Adrenal gland (tissue), 12 donors: Measurements from ENCODE around the gene RANBP9. TPM values are rescaled to one million over a fixed set of nuclear protein-coding genes. Genes with fewer than 3 reads are reported as not detected.

Experiments
- DNase-seq, 7 donors: peaks; one replicate each; pipeline ENCODE4 v3.0.0-alpha.2; 2019 to 2020
- H3K27ac ChIP-seq, 5 donors: fragments of 200-600 bp; sonication (generic) in 4 of 5; 1 replicate in 3 of 5; 2 replicates in 2 of 5; pipeline versions ENCODE4 v1.5.1 to v1.8.0; 2016 to 2020; ENCODE audit warnings: mild to moderate bottlenecking in 1 of 5
- H3K27me3 ChIP-seq: fragments of 200-600 bp; 2 replicates; pipeline ENCODE4 v1.8.0; 2021
- H3K36me3 ChIP-seq, 2 donors: fragments of 200-600 bp; replicated peaks in 1 of 2; 1 replicate in 1 of 2; 2 replicates in 1 of 2; pipeline versions ENCODE4 v1.5.1 to v1.8.0; 2018 to 2022
- H3K4me1 ChIP-seq, 2 donors: fragments of 200-600 bp; replicated peaks in 1 of 2; 1 replicate in 1 of 2; 2 replicates in 1 of 2; pipeline versions ENCODE4 v1.5.1 to v1.8.0; 2018 to 2021
- H3K4me3 ChIP-seq, 4 donors: fragments of 200-600 bp; sonication (generic) in 3 of 4; one replicate each; pipeline ENCODE4 v1.5.1; 2016 to 2018
- H3K9me3 ChIP-seq, 3 donors: fragments of 200-600 bp; sonication (generic) in 1 of 3; replicated peaks in 1 of 3; 1 replicate in 2 of 3; 2 replicates in 1 of 3; pipeline versions ENCODE4 v1.5.1 to v1.8.0; 2016 to 2021
- POLR2A ChIP-seq, 2 donors: fragments of 450-650 bp; IDR thresholded peaks; one replicate each; pipeline ENCODE4 v1.6.1; 2017; ENCODE audit warnings: antibody characterized with exemption in 2 of 2, mild to moderate bottlenecking in 2 of 2, moderate library complexity in 1 of 2
- WGBS, 4 donors: extraction: QIAGEN DNeasy Blood & Tissue Kit in 2 of 4; methylation state at CpG; one replicate each; pipeline versions ENCODE4 v1.1.5 to v1.1.7; 2013 to 2017; 5-methylcytosine and 5-hydroxymethylcytosine counted together
- intact Hi-C, 2 donors: fragments of 100-400 bp; cut with DNase I; formaldehyde crosslinking; loops; one replicate each; pipeline versions ENCODE4 v1.14.1 to v1.15.0; 2022 to 2023
- polyA plus RNA-seq, 3 donors: library from polyadenylated mRNA; stranded (reverse); fragments of 200-250 nt in 2 of 3; fragments of 350-450 nt in 1 of 3; fragmentation: Illumina TruSeq in 1 of 3; extraction: RNeasy Lipid Tissue Mini Kit (QIAGEN cat#74804) in 1 of 3; gene quantifications; one replicate each; pipeline ENCODE4 v1.2.3, GENCODE V29; 2013 to 2014
- total RNA-seq, 9 donors: library from RNA; depleted of rRNA in 4 of 9; stranded (reverse); fragments of >200 nt in 4 of 9; fragments of 120-200 nt in 1 of 9; fragmentation: NEBNext Ultra II Directional in 1 of 9; extraction: Animal tissue kit (Norgen Biotek cat#: 25700) in 1 of 9; gene quantifications; one replicate each; pipeline versions ENCODE4 v1.1.0 to v1.2.4, GENCODE V29; 2013 to 2023
- TF ChIP-seq, protein P1 (sequence below), 6 experiments: fragments of 450-650 bp in 4 of 6; fragments of 200-600 bp in 2 of 6; sonication (generic) in 1 of 6; IDR thresholded peaks; 1 replicate in 5 of 6; 2 replicates in 1 of 6; pipeline versions ENCODE4 v1.5.1 to v1.8.0; 2016 to 2021; ENCODE audit warnings: antibody characterized with exemption in 6 of 6, mild to moderate bottlenecking in 2 of 6, moderate library complexity in 1 of 6
- donor health status: healthy with polysubstance abuse.
- donor health status: Bipolar disorder and iron deficiency.
- donor health status: DM: yes; HTN: yes; CAD: no.
- donor health status: DM: no; HTN: no; CAD: no.
- donor health status: DM: no; HTN: no; CAD: no.
- donor health status: DM: yes; HTN: yes; CAD: no.

The RANBP9 gene
- total and polyA plus RNA-seq, 12 donors: 20.1 to 63.1 (median 37.9) TPM

DNA sequence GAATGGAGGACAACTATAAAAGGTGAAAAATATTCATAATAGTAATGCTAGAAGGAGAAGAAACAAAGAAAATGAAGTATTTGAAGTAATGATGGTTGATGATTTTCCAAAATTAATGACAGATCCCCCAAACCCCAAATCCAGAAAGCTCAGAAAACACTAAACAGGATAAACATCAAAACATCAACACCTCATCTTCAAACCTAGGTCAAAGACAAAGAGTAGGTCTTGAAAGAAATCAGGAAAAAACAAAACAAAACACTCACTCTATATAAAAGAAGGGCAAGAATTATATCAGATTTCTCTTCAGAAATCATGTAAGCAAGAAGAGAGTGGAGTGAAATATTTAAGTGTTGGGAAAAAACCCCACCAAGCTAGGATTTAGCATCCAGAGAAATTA lies 38.7 kb downstream of the RANBP9 start:
- H3K27me3 ChIP-seq: no peaks in the 10 kb centered on the region
- DNase-seq: no peak
- H3K4me1 ChIP-seq: peaks cover 0 to 33% of the 10 kb centered on the region in 2 donors
- H3K4me3 ChIP-seq: no peak overlapping the region
- intact Hi-C loops: no loop called here
- no peaks in the 10 kb centered on the region for H3K36me3 ChIP-seq
- no peak overlapping the region for H3K27ac ChIP-seq
- TF ChIP-seq, protein P1, sequence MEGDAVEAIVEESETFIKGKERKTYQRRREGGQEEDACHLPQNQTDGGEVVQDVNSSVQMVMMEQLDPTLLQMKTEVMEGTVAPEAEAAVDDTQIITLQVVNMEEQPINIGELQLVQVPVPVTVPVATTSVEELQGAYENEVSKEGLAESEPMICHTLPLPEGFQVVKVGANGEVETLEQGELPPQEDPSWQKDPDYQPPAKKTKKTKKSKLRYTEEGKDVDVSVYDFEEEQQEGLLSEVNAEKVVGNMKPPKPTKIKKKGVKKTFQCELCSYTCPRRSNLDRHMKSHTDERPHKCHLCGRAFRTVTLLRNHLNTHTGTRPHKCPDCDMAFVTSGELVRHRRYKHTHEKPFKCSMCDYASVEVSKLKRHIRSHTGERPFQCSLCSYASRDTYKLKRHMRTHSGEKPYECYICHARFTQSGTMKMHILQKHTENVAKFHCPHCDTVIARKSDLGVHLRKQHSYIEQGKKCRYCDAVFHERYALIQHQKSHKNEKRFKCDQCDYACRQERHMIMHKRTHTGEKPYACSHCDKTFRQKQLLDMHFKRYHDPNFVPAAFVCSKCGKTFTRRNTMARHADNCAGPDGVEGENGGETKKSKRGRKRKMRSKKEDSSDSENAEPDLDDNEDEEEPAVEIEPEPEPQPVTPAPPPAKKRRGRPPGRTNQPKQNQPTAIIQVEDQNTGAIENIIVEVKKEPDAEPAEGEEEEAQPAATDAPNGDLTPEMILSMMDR (IDR thresholded peaks at IDR 0.05): no peak
- TF ChIP-seq POLR2A (IDR thresholded peaks at IDR 0.05): no peak
- peaks cover 0 to 11% (median 0%) of the 10 kb centered on the region in 3 donors for H3K9me3 ChIP-seq

DNA sequence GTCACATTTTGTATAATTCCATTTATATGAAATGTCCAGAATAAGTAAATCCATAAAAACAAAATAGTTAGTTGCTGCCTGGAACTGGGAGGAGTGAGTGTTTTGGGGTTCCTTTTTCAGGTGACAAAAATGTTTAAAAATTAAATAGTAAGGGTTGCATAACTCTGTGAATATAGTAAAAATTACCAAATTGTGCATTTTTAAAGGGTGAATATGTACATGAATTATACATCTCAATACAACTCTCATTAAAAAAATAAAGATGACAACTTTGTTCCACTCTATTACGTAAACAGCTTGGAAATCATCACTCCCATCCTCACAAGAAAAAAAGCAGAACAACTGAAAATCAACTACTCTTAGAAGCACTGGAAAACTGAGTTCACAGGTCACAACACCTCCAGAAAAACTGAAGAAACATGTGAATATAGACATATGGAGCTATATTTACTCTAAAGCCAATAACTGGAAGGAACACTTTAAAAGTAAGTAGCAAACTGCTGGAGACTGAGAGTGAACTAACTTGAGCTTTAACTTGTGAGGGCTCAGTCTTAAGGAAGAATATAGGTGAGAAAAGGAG lies 40.0 kb downstream of the RANBP9 start:
- Histone ChIP-seq H3K4me3 (no peak overlapping the region), H3K27ac (peak overlapping the region in 1 of 5 donors; percentile 14), H3K9me3 (peaks cover 0 to 3% (median 0%) of the 10 kb centered on the region in 3 donors), H3K27me3 (no peaks in the 10 kb centered on the region), H3K36me3 (no peaks in the 10 kb centered on the region), H3K4me1 (peaks cover 0 to 30% of the 10 kb centered on the region in 2 donors)
- 74 to 89% (median 82%) methylated on average over 1 of the region's 1 CpG for WGBS, 4 donors
- no peak for TF ChIP-seq POLR2A (IDR thresholded peaks at IDR 0.05)
- TF ChIP-seq, protein P1 (IDR thresholded peaks at IDR 0.05): no peak
- no peak for DNase-seq
- intact Hi-C loops: no loop called here

DNA sequence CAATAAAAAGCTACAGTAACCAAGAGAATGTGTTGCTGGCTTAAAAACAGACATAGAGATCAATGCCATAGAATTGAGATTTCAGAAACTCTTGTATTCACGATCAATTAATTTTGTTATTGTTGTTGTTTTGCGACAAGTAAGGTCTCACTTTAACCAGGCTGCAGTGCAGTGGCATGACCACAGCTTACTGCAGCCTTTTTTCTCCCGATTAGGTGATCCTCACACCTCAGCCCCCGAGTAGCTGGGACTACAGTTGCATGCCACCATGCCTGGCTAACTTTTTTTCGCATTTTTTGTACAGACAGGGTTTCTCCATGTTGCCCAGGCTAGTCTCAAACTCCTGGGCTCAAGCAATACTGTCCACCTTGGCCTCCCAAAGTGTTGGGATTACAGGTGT lies 42.2 kb downstream of the RANBP9 start:
- Histone ChIP-seq H3K4me1 (peaks cover 0 to 31% of the 10 kb centered on the region in 2 donors), H3K9me3 (no peaks in the 10 kb centered on the region), H3K4me3 (no peak overlapping the region), H3K27me3 (no peaks in the 10 kb centered on the region), H3K27ac (no peak overlapping the region), H3K36me3 (no peaks in the 10 kb centered on the region)
- TF ChIP-seq, protein P1 (IDR thresholded peaks at IDR 0.05): no peak
- TF ChIP-seq POLR2A (IDR thresholded peaks at IDR 0.05): no peak
- no peak for DNase-seq
- intact Hi-C loops: no loop called here
- 96 to 98% (median 97%) methylated on average over 5 of the region's 5 CpGs for WGBS, 4 donors

DNA sequence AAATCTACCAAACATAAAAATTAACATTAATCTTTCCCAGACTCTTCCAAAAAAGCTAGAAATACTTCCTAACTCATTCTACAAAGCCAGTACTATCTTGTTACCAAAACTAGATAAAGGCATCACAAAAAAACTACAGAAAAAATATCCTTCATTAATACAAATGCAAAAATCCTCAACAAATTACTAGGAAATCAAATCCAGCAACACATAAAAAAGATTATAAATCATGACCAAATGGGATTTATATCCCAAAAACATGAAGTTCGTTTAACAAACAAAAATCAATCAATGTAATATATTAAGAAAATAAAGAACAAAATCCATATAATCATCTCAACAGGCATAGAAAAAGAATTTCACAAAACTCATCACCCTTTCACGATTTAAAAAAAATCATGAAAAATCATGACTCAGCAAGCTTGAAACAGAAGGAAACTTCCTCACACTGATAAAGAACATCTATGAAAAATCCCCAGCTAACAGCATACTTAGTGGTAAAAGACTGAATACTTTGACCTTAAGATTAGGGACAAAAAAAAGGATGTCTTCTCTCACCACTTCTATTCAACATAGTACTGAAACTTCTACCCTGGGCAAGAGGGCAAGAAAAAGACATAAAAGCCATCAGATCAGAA lies 43.2 kb downstream of the RANBP9 start:
- DNase-seq: no peak
- no peaks in the 10 kb centered on the region for H3K36me3 ChIP-seq
- H3K9me3 ChIP-seq: no peaks in the 10 kb centered on the region
- no peaks in the 10 kb centered on the region for H3K27me3 ChIP-seq
- no peak for TF ChIP-seq POLR2A (IDR thresholded peaks at IDR 0.05)
- TF ChIP-seq, protein P1 (IDR thresholded peaks at IDR 0.05): no peak
- H3K4me1 ChIP-seq: peaks cover 0 to 42% of the 10 kb centered on the region in 2 donors
- no peak overlapping the region for H3K27ac ChIP-seq
- intact Hi-C loops: no loop called here
- no peak overlapping the region for H3K4me3 ChIP-seq
- WGBS, 4 donors: 47 to 56% (median 51%) methylated on average over 2 of the region's 2 CpGs
